ENCODE results near the gene DIO1.

Gene DIO1

GRCh38 chr1:53911442-53911841, 17.5 kb downstream of the DIO1 start:
- TF ChIP-seq CTCF (IDR thresholded peaks at IDR 0.05; ENCODE audit: extremely low read depth, missing control alignments), result no peak
- DNase-seq (ENCODE audit: low spot score), result no peak

- TF ChIP-seq CTCF (IDR thresholded peaks at IDR 0.05; ENCODE audit: extremely low read depth, missing control alignments), result no peak
- DNase-seq (ENCODE audit: low spot score), result no peak
Observed at GRCh38 chr1:53913352-53914033, 19.5 kb downstream of the DIO1 start.

- DNase-seq (ENCODE audit: low spot score), result no peak
- no peak for TF ChIP-seq CTCF (IDR thresholded peaks at IDR 0.05; ENCODE audit: extremely low read depth, missing control alignments)
Observed at GRCh38 chr1:53918343-53918742, 24.4 kb downstream of the DIO1 start.

- DNase-seq (ENCODE audit: low spot score), result no peak
- TF ChIP-seq CTCF (IDR thresholded peaks at IDR 0.05; ENCODE audit: extremely low read depth, missing control alignments), result no peak
Observed at GRCh38 chr1:53919675-53920066, 25.7 kb downstream of the DIO1 start.

GRCh38 chr1:53927376-53927881, 33.4 kb downstream of the DIO1 start:
- no peak for DNase-seq (ENCODE audit: low spot score)
- no peak for TF ChIP-seq CTCF (IDR thresholded peaks at IDR 0.05; ENCODE audit: extremely low read depth, missing control alignments)

GRCh38 chr1:53929246-53929960, 35.4 kb downstream of the DIO1 start:
- DNase-seq (ENCODE audit: low spot score), result no peak
- no peak for TF ChIP-seq CTCF (IDR thresholded peaks at IDR 0.05; ENCODE audit: extremely low read depth, missing control alignments)

- DNase-seq (ENCODE audit: low spot score), result no peak
- no peak for TF ChIP-seq CTCF (IDR thresholded peaks at IDR 0.05; ENCODE audit: extremely low read depth, missing control alignments)
Observed at GRCh38 chr1:53930932-53931331, 36.9 kb downstream of the DIO1 start.

Data from GM20000 (cell line).